SW 1271 (cell line): ENCODE measurements around the gene ZNF292.
A peak's percentile ranks its signal among the peaks of the same experiment; 100 is the strongest.
"Not testable (repeated sequence)": the region's sequence is repeated elsewhere in the genome, so short reads cannot be mapped to it uniquely, and the experiment has no call there.

ENCODE experiments used
- DNase-seq, 2 experiments: peaks; one replicate each; lab custom pipeline; 2025; lab: John Stamatoyannopoulos, UW

ZNF292 gene

GRCh38 chr6:87212596-87212995 lies 57.2 kb downstream of the ZNF292 start:
- no peak for DNase-seq

GRCh38 chr6:87213364-87213763 lies 58.0 kb downstream of the ZNF292 start:
- DNase-seq, result no peak

- no peak for DNase-seq
These were observed 59.5 kb downstream of the ZNF292 start for GRCh38 chr6:87214831-87215230.

GRCh38 chr6:87220997-87221396 lies 65.6 kb downstream of the ZNF292 start:
- DNase-seq, result no peak

GRCh38 chr6:87222676-87223075 lies 67.3 kb downstream of the ZNF292 start:
- DNase-seq, result no peak

- no peak for DNase-seq
These were observed 69.6 kb downstream of the ZNF292 start for GRCh38 chr6:87224971-87225370.

GRCh38 chr6:87225511-87225910 lies 70.1 kb downstream of the ZNF292 start:
- no peak for DNase-seq

GRCh38 chr6:87225937-87226336 lies 70.6 kb downstream of the ZNF292 start:
- no peak for DNase-seq

- no peak for DNase-seq
These were observed 75.4 kb downstream of the ZNF292 start for GRCh38 chr6:87230801-87231200.

GRCh38 chr6:87237804-87238203 lies 82.4 kb downstream of the ZNF292 start:
- peak in 1 of 2 experiments; percentile 42 for DNase-seq

- DNase-seq, result not testable (repeated sequence)
These were observed 83.8 kb downstream of the ZNF292 start for GRCh38 chr6:87239098-87239635.

- no peak for DNase-seq
These were observed 85.9 kb downstream of the ZNF292 start for GRCh38 chr6:87241304-87241703.

- no peak for DNase-seq
These were observed 86.9 kb downstream of the ZNF292 start for GRCh38 chr6:87242311-87242710.

- DNase-seq, result no peak
These were observed 88.4 kb downstream of the ZNF292 start for GRCh38 chr6:87243812-87244211.

- DNase-seq, result no peak
These were observed 89.0 kb downstream of the ZNF292 start for GRCh38 chr6:87244380-87244779.

- DNase-seq, result no peak
These were observed 94.7 kb downstream of the ZNF292 start for GRCh38 chr6:87250019-87250418.

GRCh38 chr6:87251225-87251624 lies 95.9 kb downstream of the ZNF292 start:
- DNase-seq, result no peak

- no peak for DNase-seq
These were observed 96.4 kb downstream of the ZNF292 start for GRCh38 chr6:87251725-87252124.

GRCh38 chr6:87257046-87257445 lies 101.7 kb downstream of the ZNF292 start:
- no peak for DNase-seq

- no peak for DNase-seq
These were observed 102.2 kb downstream of the ZNF292 start for GRCh38 chr6:87257565-87257964.

GRCh38 chr6:87257975-87258374 lies 102.6 kb downstream of the ZNF292 start:
- DNase-seq, result no peak

- DNase-seq, result no peak
These were observed 104.4 kb downstream of the ZNF292 start for GRCh38 chr6:87259791-87260190.

- no peak for DNase-seq
These were observed 106.2 kb downstream of the ZNF292 start for GRCh38 chr6:87261534-87261933.

GRCh38 chr6:87264481-87264880 lies 109.1 kb downstream of the ZNF292 start:
- DNase-seq, result no peak
